SK-N-DZ (cell line): ENCODE results near the gene LGALS9.

Experiments used
- DNase-seq: peaks from one replicate; pipeline ENCODE4 v3.0.0-alpha.2; 2015; ENCODE audit warnings: low spot score

Gene LGALS9

GRCh38 chr17:27603421-27603770 is 27.6 kb upstream of the LGALS9 start:
- no peak for DNase-seq

DNA sequence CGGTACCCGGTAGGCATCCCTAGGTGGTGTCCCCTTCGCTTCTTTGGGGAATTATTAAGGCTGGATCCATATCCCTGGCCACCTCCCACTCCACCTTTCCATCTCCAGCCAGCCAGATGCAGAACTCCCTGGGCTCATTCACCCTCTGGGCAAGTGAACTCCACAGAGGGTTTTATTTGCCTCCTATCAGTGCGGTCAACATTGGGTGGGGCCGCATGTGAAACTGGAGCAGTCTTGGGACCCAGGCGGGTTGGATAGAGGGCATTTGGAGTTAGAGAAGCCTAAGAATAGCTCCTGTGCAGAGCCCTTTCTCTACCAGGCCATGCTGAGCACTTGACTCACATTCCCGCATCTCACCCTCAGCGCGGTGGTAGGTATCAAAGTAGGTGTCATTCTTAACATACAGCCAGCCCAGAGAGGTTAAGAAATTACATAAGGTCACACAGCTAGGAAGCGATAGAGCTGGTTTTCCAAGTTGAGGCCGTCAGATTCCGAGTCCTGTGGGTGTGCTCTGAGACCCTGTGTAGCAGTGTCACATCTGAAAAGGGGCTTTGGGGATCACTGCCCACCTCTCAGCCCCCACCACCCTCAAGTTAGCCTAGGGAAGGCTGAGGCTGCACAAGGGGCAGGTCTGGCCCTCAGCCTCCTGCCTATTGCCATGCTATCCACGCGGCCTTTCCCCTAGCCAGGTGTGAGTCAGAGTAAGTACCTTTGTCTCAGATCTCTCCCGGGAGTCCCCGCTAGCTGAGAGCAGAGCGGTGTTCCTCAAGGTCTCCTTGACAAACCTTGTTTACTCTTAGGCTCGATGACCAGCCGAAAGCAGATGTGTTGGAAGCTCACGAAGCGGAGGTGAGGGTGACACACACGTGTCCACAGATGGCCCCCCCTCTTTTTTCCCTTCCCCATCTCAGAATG is 26.9 kb upstream of the LGALS9 start:
- DNase-seq: no peak

- DNase-seq: no peak
Measured at GRCh38 chr17:27605409-27605808, 25.6 kb upstream of the LGALS9 start.

GRCh38 chr17:27607521-27608091 is 23.4 kb upstream of the LGALS9 start:
- DNase-seq: no peak

- DNase-seq: no peak
Measured at GRCh38 chr17:27608328-27609230, 22.4 kb upstream of the LGALS9 start.

GRCh38 chr17:27609611-27610303 is 21.2 kb upstream of the LGALS9 start:
- no peak for DNase-seq

- no peak for DNase-seq
Measured at GRCh38 chr17:27610304-27610677, 20.7 kb upstream of the LGALS9 start.

DNA sequence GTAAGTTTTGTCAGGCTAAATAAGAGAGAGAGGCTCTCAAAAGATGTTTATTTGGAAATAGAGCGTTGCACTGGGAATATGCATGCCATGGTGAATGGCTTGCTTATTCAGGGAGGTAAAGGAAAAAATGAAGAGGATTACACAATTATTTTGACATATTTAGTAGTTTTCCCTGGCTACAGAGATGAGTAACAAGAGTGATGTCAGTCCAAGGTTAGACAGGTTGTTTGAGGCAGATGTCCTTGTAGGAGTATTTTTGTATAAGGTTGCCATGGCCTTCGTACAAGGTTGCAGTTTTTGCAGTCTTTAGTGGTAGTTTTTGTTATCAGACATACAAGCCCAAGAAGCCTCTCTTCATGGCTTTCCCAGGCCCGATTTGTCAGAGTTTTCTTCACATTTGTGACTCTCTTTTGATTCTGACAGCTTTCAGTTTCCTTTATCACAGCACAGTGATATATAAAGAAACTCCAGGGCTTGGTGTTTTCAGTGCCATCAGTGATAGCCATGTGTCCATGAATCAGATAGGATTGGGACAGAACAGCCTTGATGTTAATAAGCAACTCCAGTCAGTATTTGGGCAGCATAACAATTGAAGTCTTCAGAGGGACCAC is 18.7 kb upstream of the LGALS9 start:
- no peak for DNase-seq

- no peak for DNase-seq
Measured at GRCh38 chr17:27613433-27613832, 17.6 kb upstream of the LGALS9 start.

- no peak for DNase-seq
Measured at GRCh38 chr17:27615121-27615520, 15.9 kb upstream of the LGALS9 start.

- no peak for DNase-seq
Measured at GRCh38 chr17:27616414-27616813, 14.6 kb upstream of the LGALS9 start.

- DNase-seq: no peak
Measured at GRCh38 chr17:27618417-27618816, 12.6 kb upstream of the LGALS9 start.

DNA sequence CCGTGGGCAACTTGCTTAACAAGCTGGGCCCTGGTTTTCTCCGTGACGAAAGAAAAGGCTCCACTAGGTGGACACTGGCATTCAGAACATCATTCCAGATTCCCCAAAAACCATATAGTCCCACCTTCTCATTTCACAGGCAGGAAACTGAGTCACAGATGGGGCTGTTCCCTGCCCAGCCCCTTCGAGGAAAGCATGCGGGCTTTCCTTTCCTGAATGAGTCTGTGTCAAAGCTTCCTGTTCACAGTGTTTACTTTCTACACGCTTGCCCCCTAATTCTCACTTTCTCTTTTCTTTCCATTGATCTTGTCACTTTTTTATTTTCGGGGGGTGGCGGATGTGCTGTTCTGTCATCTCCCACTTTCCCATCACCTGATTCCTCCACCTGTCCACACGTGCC is 10.3 kb upstream of the LGALS9 start:
- DNase-seq: no peak

DNA sequence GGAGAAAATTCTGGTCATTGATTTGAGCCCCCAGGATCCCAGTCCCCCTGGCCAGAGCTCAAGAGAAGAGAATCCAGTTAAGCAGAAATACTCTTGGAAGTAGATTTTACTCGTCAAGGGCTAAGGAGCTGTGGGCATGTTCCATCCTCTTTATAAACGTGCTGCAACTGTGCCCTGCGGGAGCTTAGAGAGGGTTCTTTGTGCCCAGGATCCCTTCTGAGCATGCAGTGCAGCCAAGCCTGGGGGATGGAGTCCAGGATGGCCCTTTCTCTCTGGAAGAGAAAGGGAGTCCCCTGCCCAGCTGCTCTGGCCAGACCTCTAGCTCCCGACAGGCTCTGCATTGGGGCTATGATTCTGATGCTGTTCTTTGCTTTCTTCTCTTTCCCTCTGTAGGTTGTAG is 9.5 kb upstream of the LGALS9 start:
- no peak for DNase-seq

- no peak for DNase-seq
Measured at GRCh38 chr17:27621942-27622559, 8.9 kb upstream of the LGALS9 start.

DNA sequence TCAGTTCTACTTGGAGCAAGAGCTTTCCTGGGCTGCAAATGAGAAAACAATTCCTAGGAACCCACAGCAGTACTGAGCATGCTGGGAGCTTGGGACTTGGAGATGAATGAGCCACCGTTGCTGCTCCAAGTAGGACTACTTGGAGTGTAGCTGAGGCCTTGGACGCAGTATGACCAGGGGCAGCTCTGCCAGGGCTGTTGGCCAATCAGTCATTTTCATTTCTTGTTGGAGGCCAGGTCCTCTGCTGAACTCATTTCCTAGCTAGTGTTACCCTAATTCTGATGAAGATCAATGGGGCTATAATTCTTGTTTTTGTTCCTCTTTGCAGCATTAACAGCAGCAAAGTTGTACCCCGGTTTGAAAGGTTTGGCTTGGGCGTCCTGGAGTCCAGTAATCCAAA is 8.0 kb upstream of the LGALS9 start:
- DNase-seq: no peak

DNA sequence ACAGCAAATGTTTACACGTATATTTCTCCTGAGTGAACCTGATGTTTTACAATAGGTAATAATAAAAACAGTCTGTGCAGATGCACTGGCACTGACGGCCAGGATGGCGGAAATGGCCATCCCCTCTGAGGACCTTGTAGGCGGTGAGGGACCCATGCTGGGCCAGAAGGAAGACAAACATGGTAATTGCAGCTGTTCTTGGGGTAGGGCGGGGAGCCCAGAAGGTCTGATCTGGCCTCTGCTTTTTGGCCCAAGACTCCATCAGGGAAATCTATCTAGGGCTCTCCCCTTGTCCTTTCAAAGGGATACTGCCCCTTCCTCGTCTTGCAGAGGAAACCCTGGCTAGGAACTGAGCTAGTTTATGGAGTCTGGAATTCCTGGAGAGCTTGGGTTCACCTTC is 7.4 kb upstream of the LGALS9 start:
- DNase-seq: no peak

DNA sequence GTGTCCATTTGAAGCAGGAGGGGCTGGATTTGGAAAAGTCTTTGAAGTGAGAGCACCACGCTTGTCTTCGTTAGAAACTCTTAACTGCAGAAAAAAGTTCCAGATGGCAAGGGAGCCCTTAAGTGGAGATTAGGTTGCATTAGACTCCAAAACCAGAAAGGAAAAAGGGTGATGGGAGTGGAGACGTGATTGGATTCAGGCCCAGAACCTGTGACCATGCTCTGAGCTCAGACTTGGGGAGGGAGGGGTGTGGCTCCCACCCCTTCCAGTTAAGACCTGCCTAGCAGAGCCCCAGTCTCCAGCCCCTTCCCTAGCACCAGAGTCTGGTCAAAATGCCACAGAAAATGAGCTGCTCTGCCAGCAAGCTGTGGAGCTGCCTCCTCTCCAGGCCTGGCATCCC is 6.4 kb upstream of the LGALS9 start:
- DNase-seq: no peak

DNA sequence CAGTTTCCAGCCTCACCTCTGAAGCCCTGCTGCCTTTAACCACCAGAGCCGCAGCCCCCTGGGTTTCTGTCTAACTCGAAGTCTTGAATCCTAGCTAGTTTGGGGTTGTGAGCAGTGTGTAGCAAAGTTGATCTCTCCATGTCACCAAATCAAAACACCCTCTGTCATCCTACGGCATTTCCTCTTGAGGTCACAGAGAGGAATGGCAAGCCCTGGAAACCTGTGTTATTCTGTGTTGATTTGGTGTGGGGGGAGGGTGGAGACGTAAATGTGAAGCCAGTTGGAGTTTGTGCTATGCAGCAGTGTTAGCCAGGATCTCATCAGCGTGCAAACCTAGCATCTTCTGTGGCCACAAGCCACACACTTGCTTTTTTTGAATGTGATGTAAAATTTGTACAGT is 5.1 kb upstream of the LGALS9 start:
- DNase-seq: no peak

DNA sequence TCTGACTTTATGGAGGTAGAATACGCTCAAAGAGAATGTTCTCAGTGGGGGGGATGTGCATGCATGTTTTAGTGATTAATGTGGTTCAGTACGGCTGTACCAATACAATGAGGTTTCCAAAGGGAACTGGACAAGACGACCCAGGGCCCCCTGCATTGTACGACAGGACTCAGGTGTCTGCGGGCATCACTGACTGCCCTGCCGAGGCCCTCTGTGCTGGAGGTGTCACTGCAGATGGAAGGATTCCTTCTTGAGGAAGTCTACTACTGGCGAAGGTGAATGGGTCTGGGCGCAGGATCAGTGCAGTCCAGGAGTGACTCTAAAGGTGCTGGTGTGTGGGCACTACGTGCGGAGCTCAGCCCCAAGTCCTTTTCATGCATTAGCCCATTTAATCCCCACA is 3.5 kb upstream of the LGALS9 start:
- DNase-seq: no peak

DNA sequence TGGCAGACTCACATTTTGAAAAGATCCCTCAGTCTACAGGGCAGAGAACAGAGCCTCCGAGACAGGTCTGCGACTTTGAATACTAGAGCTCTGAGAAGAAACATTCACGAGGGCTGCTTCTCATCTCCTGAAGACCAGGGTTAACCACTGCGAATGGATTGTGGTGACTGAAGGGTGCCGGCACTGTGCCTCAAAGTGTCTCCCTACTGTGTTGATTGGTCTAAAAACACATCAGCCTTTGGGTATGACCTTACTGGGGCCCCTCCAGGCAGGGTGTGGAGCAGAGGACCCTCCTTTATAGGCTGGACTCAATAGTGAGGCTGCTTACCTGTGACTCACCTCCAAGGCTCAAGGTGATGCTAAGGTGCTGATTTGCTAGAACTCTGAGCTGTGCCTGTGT is 2.6 kb upstream of the LGALS9 start:
- no peak for DNase-seq
